NK-92 (cell line): ENCODE data around the gene REEP1.

ENCODE experiments used
- DNase-seq: peaks from one replicate; lab custom pipeline; 2025; ENCODE audit not compliant: unreplicated experiment; lab: John Stamatoyannopoulos, UW

The REEP1 gene, protein sequence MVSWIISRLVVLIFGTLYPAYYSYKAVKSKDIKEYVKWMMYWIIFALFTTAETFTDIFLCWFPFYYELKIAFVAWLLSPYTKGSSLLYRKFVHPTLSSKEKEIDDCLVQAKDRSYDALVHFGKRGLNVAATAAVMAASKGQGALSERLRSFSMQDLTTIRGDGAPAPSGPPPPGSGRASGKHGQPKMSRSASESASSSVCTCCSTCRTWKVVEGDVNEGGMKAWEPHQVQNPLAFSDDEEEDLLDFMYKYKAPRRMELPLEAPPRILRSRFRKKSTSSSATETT

DNA sequence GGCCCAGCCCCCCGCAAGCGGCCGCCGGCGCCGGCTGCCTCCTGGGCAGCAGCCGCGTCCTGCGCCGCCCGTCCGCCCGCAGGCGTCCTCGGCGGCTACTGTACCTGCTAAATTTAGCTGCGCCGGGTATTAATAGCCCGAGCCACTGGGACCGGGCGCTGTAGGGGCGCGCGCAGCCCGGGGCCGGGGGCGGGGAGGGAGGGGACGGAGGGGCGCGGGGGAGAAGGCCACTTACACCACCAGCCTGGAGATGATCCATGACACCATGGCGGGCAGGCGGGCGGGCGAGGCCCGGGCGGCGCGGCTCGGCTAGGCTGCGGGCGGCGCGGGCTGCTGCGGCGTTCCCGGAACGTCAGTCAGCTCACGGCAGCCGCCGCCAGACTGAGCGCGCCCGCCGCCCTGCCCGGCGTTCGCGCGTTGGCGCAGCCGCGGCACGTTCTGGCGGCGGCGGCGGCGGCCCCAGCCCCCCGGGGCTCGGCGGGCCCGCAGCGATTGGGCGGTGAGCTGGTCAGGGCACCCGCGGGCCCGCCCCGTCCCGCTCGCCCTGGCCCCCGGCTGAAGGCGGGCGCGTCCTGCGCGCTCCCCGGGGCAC lies at the start of gene REEP1:
TSS of gene REEP1 (minus strand) at position 383 of the 592 bp plus-strand sequence. CDS start at position 267, 116 bp downstream.
- no peak for DNase-seq

DNA sequence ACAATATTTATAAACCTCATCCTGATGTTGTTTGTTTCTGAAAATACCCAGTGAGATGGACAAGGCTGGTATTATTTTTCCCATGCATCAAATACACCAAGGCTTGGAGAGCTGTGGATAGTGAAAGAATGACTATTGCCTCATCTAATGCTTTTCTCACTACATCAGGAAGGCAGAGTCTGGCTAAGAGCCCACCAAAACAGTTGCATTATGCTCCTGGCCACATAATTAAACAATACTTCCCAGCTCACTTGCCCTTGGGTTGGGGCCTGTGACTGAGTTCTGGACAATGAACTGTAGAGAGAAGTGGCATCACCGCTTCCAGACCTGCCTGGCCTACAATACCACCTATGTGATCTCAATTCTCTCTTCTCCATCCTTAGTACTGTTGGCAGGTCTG lies 46.4 kb upstream of the REEP1 start:
- no peak for DNase-seq

DNA sequence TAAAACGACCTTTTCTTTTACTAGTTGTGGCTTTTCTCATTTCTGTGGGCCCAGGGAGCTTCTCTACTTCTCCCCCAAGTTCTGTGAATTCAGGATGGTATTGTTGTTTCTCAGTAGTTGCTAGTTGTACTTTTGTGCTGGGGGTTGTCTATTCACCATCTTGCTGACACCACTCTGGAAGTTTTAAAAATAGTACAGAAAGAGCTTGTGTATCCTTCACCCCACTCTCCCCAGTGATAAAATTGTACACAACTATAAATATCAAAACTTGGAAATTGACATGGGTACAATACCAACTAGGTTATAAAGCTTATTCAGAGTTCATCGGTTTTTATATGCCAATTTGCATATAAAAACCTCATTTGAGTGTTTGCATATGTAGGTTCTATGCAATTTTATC lies 45.3 kb upstream of the REEP1 start:
- no peak for DNase-seq

GRCh38 chr2:86382108-86382507 lies 44.7 kb upstream of the REEP1 start:
- no peak for DNase-seq

GRCh38 chr2:86378469-86378868 lies 41.0 kb upstream of the REEP1 start:
- DNase-seq: no peak

DNA sequence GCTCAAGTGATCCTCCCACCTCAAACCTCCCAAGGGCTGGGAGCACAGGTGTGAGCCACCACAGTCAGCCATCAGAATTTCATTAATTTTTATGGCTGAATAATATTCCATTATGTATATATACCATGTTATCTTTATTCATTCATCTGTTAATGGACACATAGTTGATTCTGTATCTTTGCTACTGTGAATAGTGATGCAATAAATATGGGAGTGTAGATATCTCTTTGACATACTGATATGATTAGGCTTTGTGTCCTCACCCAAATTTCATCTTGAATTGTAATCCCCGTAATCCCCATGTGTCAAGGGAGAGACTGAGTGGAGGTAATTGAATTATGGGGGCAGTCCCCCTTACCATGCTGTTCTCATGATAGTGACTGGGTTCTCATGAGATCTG lies 38.2 kb upstream of the REEP1 start:
- DNase-seq: no peak

DNA sequence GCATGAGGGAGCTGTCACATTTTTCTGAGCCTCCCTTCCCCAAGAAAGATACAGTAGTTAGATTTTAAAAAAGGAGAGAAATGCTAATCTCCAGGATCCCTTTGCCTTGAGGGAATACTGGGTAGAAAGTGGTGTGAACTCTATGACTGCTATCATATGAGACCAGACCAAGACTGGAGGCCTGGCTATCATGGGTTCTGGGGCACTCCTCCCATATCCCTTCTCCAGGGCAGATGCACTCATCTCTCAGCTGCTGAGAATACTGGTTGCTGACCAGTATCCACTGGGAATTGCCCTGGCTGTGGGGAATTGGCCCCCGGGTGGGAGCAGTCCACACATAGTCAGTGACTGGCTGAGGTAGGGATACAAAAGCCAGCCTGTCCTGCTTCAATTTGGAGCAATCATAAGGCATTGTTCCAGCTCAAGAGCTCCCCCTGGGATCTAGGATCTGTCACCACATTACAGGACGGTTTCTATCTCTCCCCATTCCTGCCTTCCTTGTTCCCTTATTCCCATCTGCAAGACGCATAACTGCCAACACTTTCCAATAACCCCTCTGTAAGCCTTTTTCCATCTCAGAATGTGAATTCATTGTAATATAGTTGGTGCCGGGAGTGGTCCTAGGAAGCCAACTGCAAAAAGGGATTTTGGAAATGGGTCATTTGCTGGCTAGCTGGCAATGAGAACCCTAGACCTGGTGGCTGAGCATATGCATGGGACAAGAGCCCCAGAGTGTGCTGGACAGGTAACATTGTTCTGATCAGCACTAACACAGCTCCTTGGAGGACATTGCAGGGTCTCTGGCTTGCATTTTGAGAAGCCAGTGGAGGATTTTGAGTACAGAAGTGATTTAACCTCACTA lies 35.4 kb upstream of the REEP1 start:
- no peak for DNase-seq

GRCh38 chr2:86372133-86372532 lies 34.7 kb upstream of the REEP1 start:
- no peak for DNase-seq

DNA sequence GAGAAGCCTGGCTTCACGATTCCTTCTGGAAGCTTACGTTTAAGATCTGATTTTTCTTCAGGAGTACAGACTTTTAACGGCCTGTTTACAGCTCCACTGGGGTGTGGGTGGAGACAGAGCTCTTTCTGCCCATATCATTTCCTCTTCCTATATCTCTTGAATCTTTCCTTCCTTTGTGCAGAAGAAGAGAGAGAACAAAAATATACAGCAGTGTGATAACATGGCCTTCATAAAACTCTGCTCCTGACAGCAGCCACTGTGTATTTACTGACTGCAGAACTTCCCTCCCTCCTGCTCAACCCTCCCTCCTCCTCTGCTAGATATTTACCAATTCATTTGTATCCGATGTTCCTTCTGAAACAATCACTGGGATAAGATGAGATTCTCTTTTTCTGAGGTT lies 34.1 kb upstream of the REEP1 start:
- DNase-seq: no peak

- no peak for DNase-seq
Measured at GRCh38 chr2:86370579-86370978, 33.2 kb upstream of the REEP1 start.

DNA sequence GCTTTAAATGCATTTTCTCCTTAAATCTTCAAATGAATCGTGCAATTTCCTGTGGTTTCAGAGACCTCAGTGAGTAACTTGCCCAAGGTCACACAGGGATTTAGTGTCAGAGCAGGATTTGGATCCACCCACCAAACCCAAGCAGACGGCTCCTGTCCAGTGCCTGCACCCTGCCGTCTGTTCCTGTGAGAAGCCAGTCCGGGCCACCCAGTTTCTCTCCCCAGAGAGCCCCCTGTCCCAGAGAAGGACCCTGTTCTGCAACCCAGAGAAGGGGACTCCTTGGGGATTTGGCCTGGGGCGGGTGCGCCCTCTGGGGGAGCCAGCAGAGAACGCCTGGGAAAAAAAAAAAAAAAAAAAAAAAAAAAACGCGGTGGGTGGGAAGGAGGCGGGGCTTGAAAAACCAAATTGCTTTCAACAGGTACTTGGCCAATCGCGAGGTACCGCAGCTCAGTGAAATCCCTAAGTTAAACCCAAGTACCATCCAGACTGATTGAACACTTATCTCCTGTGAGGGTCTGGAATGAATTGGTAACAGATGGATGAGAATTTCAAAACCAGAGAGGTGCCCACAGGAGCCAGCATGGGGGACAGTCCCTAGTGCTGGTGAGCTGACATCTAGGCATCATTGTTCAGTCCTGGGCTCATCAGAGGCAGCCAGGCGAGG lies 30.9 kb upstream of the REEP1 start:
- DNase-seq: no peak

- DNase-seq: no peak
Measured at GRCh38 chr2:86367499-86367777, 30.0 kb upstream of the REEP1 start.

- no peak for DNase-seq
Measured at GRCh38 chr2:86366651-86367498, 29.4 kb upstream of the REEP1 start.

DNA sequence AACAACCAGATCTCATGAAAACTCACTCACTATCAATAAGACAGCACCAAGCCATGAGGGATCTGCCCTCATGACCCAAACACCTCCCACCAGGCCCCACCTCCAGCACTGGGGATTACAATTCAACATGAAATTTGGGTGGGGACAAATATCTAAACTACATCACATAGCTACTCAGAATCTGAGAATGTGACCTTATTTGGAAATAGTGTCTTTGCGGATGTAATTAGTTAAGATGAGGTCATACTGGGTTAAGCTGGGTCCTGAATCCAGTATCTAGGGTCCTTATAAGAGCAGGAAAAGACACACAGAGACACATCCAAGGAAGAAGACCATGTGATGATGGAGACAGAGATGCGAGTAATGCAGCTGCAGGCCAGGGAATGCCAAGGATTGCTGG lies 27.5 kb upstream of the REEP1 start:
- DNase-seq: no peak

DNA sequence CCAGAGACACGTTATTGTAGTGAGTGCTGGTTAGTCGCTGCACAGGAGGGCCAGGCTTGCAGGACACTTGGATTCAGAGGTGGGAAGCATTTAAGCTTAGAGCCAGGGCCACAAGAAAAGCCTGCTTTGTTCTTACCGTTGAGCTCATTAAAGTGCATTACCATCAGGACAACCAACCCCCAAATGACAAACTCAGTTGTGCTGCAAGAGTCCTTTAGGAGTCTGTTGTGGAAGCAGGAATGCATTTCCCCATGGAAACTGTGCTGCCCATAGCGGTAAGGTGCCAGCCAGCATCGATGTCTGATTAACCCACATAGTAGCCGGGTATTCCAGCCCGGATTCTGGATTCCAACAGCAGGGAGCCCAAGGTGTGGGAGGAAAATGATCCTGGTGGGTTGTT lies 23.4 kb upstream of the REEP1 start:
- no peak for DNase-seq

GRCh38 chr2:86358957-86359356 lies 21.5 kb upstream of the REEP1 start:
- no peak for DNase-seq

GRCh38 chr2:86357392-86357963 lies 20.1 kb upstream of the REEP1 start:
- DNase-seq: no peak

- DNase-seq: no peak
Measured at GRCh38 chr2:86352727-86353221, 15.3 kb upstream of the REEP1 start.

- no peak for DNase-seq
Measured at GRCh38 chr2:86352137-86352726, 14.8 kb upstream of the REEP1 start.

DNA sequence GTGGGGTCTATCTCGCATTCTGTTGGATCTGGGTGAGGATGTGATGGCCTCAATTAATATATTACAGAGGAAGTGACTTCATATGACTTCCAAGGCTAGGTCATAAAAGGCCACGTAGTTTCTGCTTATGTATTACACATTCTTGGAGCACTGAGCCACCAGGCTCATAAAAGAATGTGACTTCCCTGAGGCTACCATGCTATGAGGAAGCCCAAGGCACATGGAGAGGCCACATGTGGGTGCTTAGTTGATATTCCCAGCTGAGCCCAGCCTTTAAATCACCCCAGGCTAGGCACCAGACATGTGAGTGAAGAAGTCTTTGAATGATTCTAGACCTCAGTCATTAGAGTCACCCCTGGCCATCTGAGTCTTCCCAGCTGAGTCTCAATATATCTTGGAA lies 13.3 kb upstream of the REEP1 start:
- DNase-seq: no peak
